KMS-11 (cell line): ENCODE measurements around the gene ASXL3.

Experiments
- H2AFZ ChIP-seq: fragments of 200-600 bp; sonication (generic); 2 replicates; pipeline ENCODE4 v1.6.1; 2016; ENCODE audit warnings: antibody characterized with exemption, mixed run types, low read depth
- H3K27ac ChIP-seq: fragments of 200-600 bp; sonication (generic); 2 replicates; pipeline ENCODE4 v1.6.1; 2016; ENCODE audit warnings: mild to moderate bottlenecking, mixed run types
- H3K27me3 ChIP-seq: fragments of 200-600 bp; sonication (generic); 2 replicates; pipeline ENCODE4 v1.6.1; 2017; ENCODE audit warnings: mild to moderate bottlenecking, low read depth, mixed run types, moderate library complexity; ENCODE audit not compliant: insufficient read depth
- H3K36me3 ChIP-seq: fragments of 200-600 bp; sonication (generic); 2 replicates; pipeline ENCODE4 v1.6.1; 2017; ENCODE audit warnings: mild to moderate bottlenecking, mixed run types; ENCODE audit not compliant: insufficient read depth
- H3K4me1 ChIP-seq: fragments of 200-600 bp; sonication (generic); 2 replicates; pipeline ENCODE4 v1.6.1; 2016; ENCODE audit warnings: mild to moderate bottlenecking, low read depth, mixed run types; ENCODE audit not compliant: poor library complexity, severe bottlenecking
- H3K4me2 ChIP-seq: fragments of 200-600 bp; sonication (generic); 2 replicates; pipeline ENCODE4 v1.7.0; 2016; ENCODE audit warnings: mild to moderate bottlenecking, mixed run types
- H3K4me3 ChIP-seq: fragments of 200-600 bp; sonication (generic); IDR thresholded peaks from 2 replicates; pipeline ENCODE4 v1.6.1; 2017; ENCODE audit warnings: low read depth, low read length, mixed read lengths; ENCODE audit not compliant: insufficient read depth
- H3K79me2 ChIP-seq: fragments of 200-600 bp; sonication (generic); 2 replicates; pipeline ENCODE4 v1.6.1; 2016; ENCODE audit warnings: low read depth, mixed run types; ENCODE audit not compliant: insufficient read depth
- H3K9ac ChIP-seq: fragments of 200-600 bp; sonication (generic); 2 replicates; pipeline ENCODE4 v1.6.1; 2016; ENCODE audit warnings: mild to moderate bottlenecking, mixed run types
- H4K20me1 ChIP-seq: fragments of 200-600 bp; sonication (generic); 2 replicates; pipeline ENCODE4 v1.6.1; 2016; ENCODE audit warnings: mild to moderate bottlenecking, mixed run types; ENCODE audit not compliant: insufficient read depth
- TF ChIP-seq, protein P1 (sequence below): fragments of 200-600 bp; sonication (generic); conservative IDR thresholded peaks from 2 replicates; pipeline ENCODE4 v1.6.1; 2017; ENCODE audit warnings: low read depth, mild to moderate bottlenecking, antibody characterized with exemption, low read length, moderate library complexity, mixed read lengths

Gene ASXL3

DNA sequence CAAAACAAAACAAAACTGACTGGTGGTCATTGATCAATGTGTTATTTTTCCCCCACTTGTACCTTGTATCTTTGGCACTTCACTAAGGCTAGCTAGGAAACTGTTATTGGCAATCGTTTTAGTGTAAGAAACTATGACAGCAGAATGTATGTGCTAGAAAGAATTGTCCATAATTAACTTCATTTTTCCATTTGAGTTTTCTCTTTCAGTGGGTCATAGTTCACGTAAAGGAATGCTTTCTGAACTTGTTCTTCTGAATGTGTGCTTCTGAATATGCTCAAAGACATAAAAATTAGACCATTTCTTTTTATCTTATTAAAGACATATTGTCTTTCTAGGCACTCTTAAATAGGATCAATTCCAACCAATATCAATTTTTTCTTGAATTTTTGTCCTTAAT lies 132.2 kb downstream of the ASXL3 start:
- Histone ChIP-seq H3K27ac (no peak overlapping the region), H3K79me2 (no peaks in the 10 kb centered on the region), H3K4me1 (peaks cover 7% of the 10 kb centered on the region), H3K27me3 (no peaks in the 10 kb centered on the region), H3K4me2 (no peak overlapping the region), H3K4me3 (no peak overlapping the region), H4K20me1 (no peaks in the 10 kb centered on the region), H2AFZ (no peak overlapping the region), H3K9ac (no peak overlapping the region), H3K36me3 (no peaks in the 10 kb centered on the region)
- TF ChIP-seq, protein P1, sequence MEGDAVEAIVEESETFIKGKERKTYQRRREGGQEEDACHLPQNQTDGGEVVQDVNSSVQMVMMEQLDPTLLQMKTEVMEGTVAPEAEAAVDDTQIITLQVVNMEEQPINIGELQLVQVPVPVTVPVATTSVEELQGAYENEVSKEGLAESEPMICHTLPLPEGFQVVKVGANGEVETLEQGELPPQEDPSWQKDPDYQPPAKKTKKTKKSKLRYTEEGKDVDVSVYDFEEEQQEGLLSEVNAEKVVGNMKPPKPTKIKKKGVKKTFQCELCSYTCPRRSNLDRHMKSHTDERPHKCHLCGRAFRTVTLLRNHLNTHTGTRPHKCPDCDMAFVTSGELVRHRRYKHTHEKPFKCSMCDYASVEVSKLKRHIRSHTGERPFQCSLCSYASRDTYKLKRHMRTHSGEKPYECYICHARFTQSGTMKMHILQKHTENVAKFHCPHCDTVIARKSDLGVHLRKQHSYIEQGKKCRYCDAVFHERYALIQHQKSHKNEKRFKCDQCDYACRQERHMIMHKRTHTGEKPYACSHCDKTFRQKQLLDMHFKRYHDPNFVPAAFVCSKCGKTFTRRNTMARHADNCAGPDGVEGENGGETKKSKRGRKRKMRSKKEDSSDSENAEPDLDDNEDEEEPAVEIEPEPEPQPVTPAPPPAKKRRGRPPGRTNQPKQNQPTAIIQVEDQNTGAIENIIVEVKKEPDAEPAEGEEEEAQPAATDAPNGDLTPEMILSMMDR = no peak

DNA sequence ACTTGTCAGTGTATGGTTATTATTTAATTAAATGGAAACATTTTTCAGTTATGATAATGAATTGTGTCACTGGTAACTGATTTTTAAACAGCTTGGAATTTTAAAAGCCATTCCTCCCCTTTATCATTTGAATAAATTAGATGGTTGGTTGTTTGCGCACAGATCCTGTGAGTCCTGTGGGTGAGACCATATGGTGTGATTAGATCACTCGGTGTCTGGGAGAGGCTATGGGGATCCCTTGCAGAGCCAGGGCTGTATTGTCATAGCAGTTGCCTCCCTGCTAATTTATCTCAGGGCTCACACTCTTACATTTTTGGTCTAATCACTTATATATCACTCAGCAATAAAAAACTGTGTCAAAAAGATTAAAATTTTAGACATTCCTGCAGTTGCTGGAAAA lies 133.5 kb downstream of the ASXL3 start:
- Histone ChIP-seq H4K20me1 (no peaks in the 10 kb centered on the region), H3K79me2 (no peaks in the 10 kb centered on the region), H3K27ac (no peak overlapping the region), H3K36me3 (no peaks in the 10 kb centered on the region), H3K4me2 (no peak overlapping the region), H3K4me3 (no peak overlapping the region), H2AFZ (no peak overlapping the region), H3K27me3 (no peaks in the 10 kb centered on the region), H3K9ac (no peak overlapping the region), H3K4me1 (peaks cover 7% of the 10 kb centered on the region)
- TF ChIP-seq, protein P1 = no peak

DNA sequence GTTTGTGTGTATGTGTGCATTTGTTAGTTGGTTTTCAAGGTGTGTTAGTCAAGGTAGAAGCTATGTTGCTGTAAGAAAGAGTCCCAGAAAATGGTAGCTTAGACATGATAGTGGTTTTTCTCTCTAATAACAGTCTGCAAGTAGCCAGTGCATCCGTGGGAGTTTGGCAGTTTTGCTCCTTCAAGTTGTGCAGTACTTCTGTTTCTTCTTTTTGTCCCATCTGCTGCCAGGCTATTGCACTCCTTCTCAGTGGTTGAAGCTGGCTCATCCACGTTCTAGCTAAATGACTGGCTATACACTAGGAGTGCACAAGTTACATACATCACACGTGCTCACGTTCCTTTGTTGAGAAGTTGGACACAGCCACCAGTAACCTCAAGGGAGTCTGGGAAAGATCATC lies 134.7 kb downstream of the ASXL3 start:
- H3K4me2 ChIP-seq = no peak overlapping the region
- TF ChIP-seq, protein P1 = no peak
- H3K27ac ChIP-seq = no peak overlapping the region
- no peak overlapping the region for H3K9ac ChIP-seq
- H3K4me1 ChIP-seq = peaks cover 7% of the 10 kb centered on the region
- H4K20me1 ChIP-seq = no peaks in the 10 kb centered on the region
- no peak overlapping the region for H3K4me3 ChIP-seq
- H3K36me3 ChIP-seq = no peaks in the 10 kb centered on the region
- no peak overlapping the region for H2AFZ ChIP-seq
- H3K27me3 ChIP-seq = no peaks in the 10 kb centered on the region
- no peaks in the 10 kb centered on the region for H3K79me2 ChIP-seq

DNA sequence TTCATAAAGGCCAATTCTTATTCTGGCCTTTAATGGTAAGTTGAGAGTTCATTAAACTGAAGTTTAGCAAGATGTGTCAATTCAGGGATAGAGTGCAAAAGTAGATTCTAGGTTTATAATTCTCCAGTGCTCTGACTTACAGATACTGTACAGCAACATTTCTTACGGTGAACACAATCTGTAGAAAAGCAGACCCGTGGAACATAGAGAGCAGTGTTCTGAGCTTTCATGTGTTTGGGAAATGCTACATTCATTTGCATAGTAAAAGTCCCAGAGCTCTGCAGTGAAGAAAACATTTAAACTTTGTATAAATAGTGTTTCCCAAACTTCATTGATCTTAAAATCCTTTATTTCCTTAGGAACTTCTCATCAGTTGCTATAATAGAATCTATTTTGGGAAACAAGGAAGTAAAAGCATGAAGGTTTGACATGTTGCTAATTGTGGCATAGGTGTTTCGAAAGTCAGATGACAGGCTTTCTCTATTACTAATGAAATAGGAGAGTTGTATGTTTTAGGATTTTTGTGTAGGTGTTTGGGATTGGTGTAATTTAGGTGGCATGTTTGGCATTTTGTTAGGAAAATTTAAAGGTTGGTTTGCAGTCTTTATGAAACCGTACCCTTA lies 138.2 kb downstream of the ASXL3 start:
- no peaks in the 10 kb centered on the region for H3K79me2 ChIP-seq

More for the DNA sequence above, 138.2 kb downstream of the ASXL3 start:
- TF ChIP-seq, protein P1 = no peak
- Histone ChIP-seq H3K4me3 (no peak overlapping the region), H3K4me2 (no peak overlapping the region), H3K9ac (no peak overlapping the region), H2AFZ (no peak overlapping the region), H4K20me1 (no peaks in the 10 kb centered on the region), H3K4me1 (no peaks in the 10 kb centered on the region), H3K36me3 (no peaks in the 10 kb centered on the region), H3K27ac (no peak overlapping the region), H3K27me3 (no peaks in the 10 kb centered on the region)
